GM18505 (cell line): Measurements from ENCODE around the gene SNAP91.

ENCODE experiments used
- ATAC-seq: cut with Tn5 transposase; IDR thresholded peaks from one replicate; pipeline ENCODE4 v1.9.1; 2021; ENCODE audit not compliant: unreplicated experiment
- POLR2A ChIP-seq: IDR thresholded peaks from 4 replicates; pipeline ENCODE4 v1.6.1; 2011; ENCODE audit warnings: borderline replicate concordance; ENCODE audit not compliant: insufficient read depth, insufficient read length; ENCODE audit errors: extremely low read depth

SNAP91 gene

GRCh38 chr6:83505356-83505755 lies 203.5 kb downstream of the SNAP91 start:
- TF ChIP-seq POLR2A: no peak
- no peak for ATAC-seq
